SJCRH30 (cell line): ENCODE measurements around the gene DNAH12. TPM values are rescaled to one million over a fixed set of nuclear protein-coding genes. Genes with fewer than 3 reads are reported as not detected.

Experiments used
- DNase-seq, 2 experiments: peaks; one replicate each; pipeline ENCODE4 v3.0.0-alpha.2; 2015 to 2020
- H3K27ac ChIP-seq: fragments of 250-450 bp; sonication (Bioruptor Pico); 2 replicates; pipeline ENCODE4 v1.5.1; 2020; ENCODE audit warnings: mild to moderate bottlenecking, moderate library complexity
- H3K27me3 ChIP-seq: fragments of 250-450 bp; sonication (Bioruptor Pico); 2 replicates; pipeline ENCODE4 v1.5.1; 2020; ENCODE audit warnings: mild to moderate bottlenecking, moderate library complexity
- H3K36me3 ChIP-seq: fragments of 250-450 bp; sonication (Bioruptor Pico); 2 replicates; pipeline ENCODE4 v1.5.1; 2020; ENCODE audit warnings: mild to moderate bottlenecking, moderate library complexity
- H3K4me1 ChIP-seq: fragments of 250-450 bp; sonication (Bioruptor Pico); 2 replicates; pipeline ENCODE4 v1.5.1; 2020; ENCODE audit warnings: mild to moderate bottlenecking, moderate library complexity
- H3K4me3 ChIP-seq: fragments of 250-450 bp; sonication (Bioruptor Pico); 2 replicates; pipeline ENCODE4 v1.5.1; 2020; ENCODE audit warnings: mild to moderate bottlenecking, moderate library complexity
- H3K9me3 ChIP-seq: fragments of 250-450 bp; sonication (Bioruptor Pico); replicated peaks from 2 replicates; pipeline ENCODE4 v1.5.1; 2020; ENCODE audit warnings: mild to moderate bottlenecking, moderate library complexity
- total RNA-seq: library from RNA; depleted of rRNA; stranded (reverse); fragments of >200 nt; shearing (Covaris generic); gene quantifications from 2 replicates; pipeline ENCODE4 v1.2.3, GENCODE V29; 2014; rRNA removed

DNAH12 gene
- total RNA-seq = 1.3 and 1.4 TPM in 2 replicates

- Histone ChIP-seq H3K27me3 (no peaks in the 10 kb centered on the region), H3K27ac (no peak within 1 kb of the TSS), H3K36me3 (no peaks in the 10 kb centered on the region), H3K4me3 (peak within 1 kb of the TSS; percentile 19; the same call in 1 of the 2 replicates), H3K9me3 (no peaks in the 10 kb centered on the region), H3K4me1 (peaks cover 4% of the 10 kb centered on the region; the same call in 1 of the 2 replicates)
- DNase-seq = peak; percentile 50 to 59
Observed at GRCh38 chr3:57544181-57545125, at the start of gene DNAH12. Gene DNAH12, minus strand, starts transcription at chr3:57544344. Its CDS starts 1,474 bp downstream, at chr3:57542870.

- DNase-seq = no peak
- Histone ChIP-seq H3K27ac (no peak overlapping the region), H3K36me3 (peaks cover 12% of the 10 kb centered on the region), H3K9me3 (no peaks in the 10 kb centered on the region), H3K27me3 (no peaks in the 10 kb centered on the region), H3K4me1 (no peaks in the 10 kb centered on the region), H3K4me3 (no peak overlapping the region)
Observed at GRCh38 chr3:57592306-57592705, 48.2 kb upstream of the DNAH12 start.

- Histone ChIP-seq H3K36me3 (peaks cover 10% of the 10 kb centered on the region), H3K27ac (no peak overlapping the region), H3K4me1 (no peaks in the 10 kb centered on the region), H3K9me3 (no peaks in the 10 kb centered on the region; the same call in 1 of the 2 replicates), H3K27me3 (no peaks in the 10 kb centered on the region), H3K4me3 (no peak overlapping the region)
- no peak for DNase-seq
Observed at GRCh38 chr3:57587905-57588304, 43.8 kb upstream of the DNAH12 start.

- Histone ChIP-seq H3K36me3 (peaks cover 14% of the 10 kb centered on the region), H3K4me1 (no peaks in the 10 kb centered on the region), H3K27me3 (no peaks in the 10 kb centered on the region), H3K27ac (no peak overlapping the region), H3K4me3 (no peak overlapping the region), H3K9me3 (no peaks in the 10 kb centered on the region; the same call in 1 of the 2 replicates)
- no peak for DNase-seq
Observed at GRCh38 chr3:57586778-57587177, 42.6 kb upstream of the DNAH12 start.

GRCh38 chr3:57583544-57583943 lies 39.4 kb upstream of the DNAH12 start:
- H3K36me3 ChIP-seq = peaks cover 23% of the 10 kb centered on the region
- no peaks in the 10 kb centered on the region; the same call in 1 of the 2 replicates for H3K9me3 ChIP-seq
- H3K4me3 ChIP-seq = no peak overlapping the region
- no peaks in the 10 kb centered on the region for H3K27me3 ChIP-seq
- no peaks in the 10 kb centered on the region for H3K4me1 ChIP-seq
- no peak for DNase-seq
- no peak overlapping the region for H3K27ac ChIP-seq

- no peak overlapping the region for H3K27ac ChIP-seq
- H3K36me3 ChIP-seq = peaks cover 28% of the 10 kb centered on the region
- DNase-seq = peak; percentile 8 to 12
- no peaks in the 10 kb centered on the region for H3K27me3 ChIP-seq
- H3K4me1 ChIP-seq = no peaks in the 10 kb centered on the region
- no peaks in the 10 kb centered on the region; the same call in 1 of the 2 replicates for H3K9me3 ChIP-seq
- H3K4me3 ChIP-seq = no peak overlapping the region
Observed at GRCh38 chr3:57582474-57583168, 38.5 kb upstream of the DNAH12 start.

GRCh38 chr3:57577801-57578200 lies 33.7 kb upstream of the DNAH12 start:
- peaks cover 32% of the 10 kb centered on the region for H3K36me3 ChIP-seq
- no peak overlapping the region for H3K4me3 ChIP-seq
- H3K27ac ChIP-seq = no peak overlapping the region
- no peaks in the 10 kb centered on the region for H3K4me1 ChIP-seq
- H3K9me3 ChIP-seq = no peaks in the 10 kb centered on the region
- no peak for DNase-seq
- H3K27me3 ChIP-seq = no peaks in the 10 kb centered on the region

- H3K36me3 ChIP-seq = peaks cover 30% of the 10 kb centered on the region
- no peak for DNase-seq
- no peak overlapping the region for H3K27ac ChIP-seq
- H3K9me3 ChIP-seq = no peaks in the 10 kb centered on the region
- no peaks in the 10 kb centered on the region for H3K27me3 ChIP-seq
- no peaks in the 10 kb centered on the region for H3K4me1 ChIP-seq
- H3K4me3 ChIP-seq = no peak overlapping the region
Observed at GRCh38 chr3:57575966-57576626, 32.0 kb upstream of the DNAH12 start.

GRCh38 chr3:57572096-57572495 lies 28.0 kb upstream of the DNAH12 start:
- Histone ChIP-seq H3K4me1 (no peaks in the 10 kb centered on the region), H3K4me3 (no peak overlapping the region), H3K27me3 (no peaks in the 10 kb centered on the region), H3K27ac (no peak overlapping the region), H3K36me3 (peaks cover 13% of the 10 kb centered on the region), H3K9me3 (no peaks in the 10 kb centered on the region)
- no peak for DNase-seq

- peaks cover 15% of the 10 kb centered on the region for H3K36me3 ChIP-seq
Observed at GRCh38 chr3:57570878-57571277, 26.7 kb upstream of the DNAH12 start.

GRCh38 chr3:57569859-57570450 lies 25.8 kb upstream of the DNAH12 start:
- H3K27ac ChIP-seq = no peak overlapping the region
- H3K27me3 ChIP-seq = no peaks in the 10 kb centered on the region
- H3K36me3 ChIP-seq = peaks cover 10% of the 10 kb centered on the region
- no peak overlapping the region for H3K4me3 ChIP-seq
- no peak for DNase-seq
- no peaks in the 10 kb centered on the region for H3K9me3 ChIP-seq
- H3K4me1 ChIP-seq = no peaks in the 10 kb centered on the region

More at GRCh38 chr3:57570878-57571277, 26.7 kb upstream of the DNAH12 start:
- no peak overlapping the region for H3K4me3 ChIP-seq
- DNase-seq = no peak
- no peak overlapping the region for H3K27ac ChIP-seq
- no peaks in the 10 kb centered on the region for H3K9me3 ChIP-seq
- H3K27me3 ChIP-seq = no peaks in the 10 kb centered on the region
- H3K4me1 ChIP-seq = no peaks in the 10 kb centered on the region

GRCh38 chr3:57559526-57559925 lies 15.4 kb upstream of the DNAH12 start:
- Histone ChIP-seq H3K27me3 (no peaks in the 10 kb centered on the region), H3K36me3 (peaks cover 14% of the 10 kb centered on the region; the same call in 1 of the 2 replicates), H3K4me3 (no peak overlapping the region), H3K27ac (no peak overlapping the region), H3K9me3 (no peaks in the 10 kb centered on the region), H3K4me1 (no peaks in the 10 kb centered on the region)
- DNase-seq = no peak

- Histone ChIP-seq H3K4me3 (peak overlapping the region; percentile 97), H3K27me3 (no peaks in the 10 kb centered on the region), H3K4me1 (no peaks in the 10 kb centered on the region), H3K9me3 (no peaks in the 10 kb centered on the region), H3K36me3 (peaks cover 12% of the 10 kb centered on the region; the same call in 1 of the 2 replicates), H3K27ac (peak overlapping the region; percentile 96; the same call in 1 of the 2 replicates)
- DNase-seq = peak; percentile 5 to 10
Observed at GRCh38 chr3:57557085-57557537, 13.0 kb upstream of the DNAH12 start.

- DNase-seq = peak; percentile 18 to 30
- Histone ChIP-seq H3K36me3 (peaks cover 12% of the 10 kb centered on the region; the same call in 1 of the 2 replicates), H3K27me3 (no peaks in the 10 kb centered on the region), H3K27ac (peak overlapping the region; percentile 96), H3K4me3 (peak overlapping the region; percentile 97), H3K9me3 (no peaks in the 10 kb centered on the region), H3K4me1 (no peaks in the 10 kb centered on the region)
Observed at GRCh38 chr3:57556459-57557084, 12.4 kb upstream of the DNAH12 start.
